ENCODE data around the gene SYNE1.

SYNE1 gene

GRCh38 chr6:152609125-152609670 is 28.0 kb downstream of the SYNE1 start:
- no peak for DNase-seq

GRCh38 chr6:152605941-152606340 is 31.2 kb downstream of the SYNE1 start:
- DNase-seq = no peak

GRCh38 chr6:152605342-152605741 is 31.8 kb downstream of the SYNE1 start:
- DNase-seq = no peak

- no peak for DNase-seq
Measured at GRCh38 chr6:152603911-152604310, 33.3 kb downstream of the SYNE1 start.

GRCh38 chr6:152600022-152600421 is 37.1 kb downstream of the SYNE1 start:
- DNase-seq = no peak

- DNase-seq = no peak
Measured at GRCh38 chr6:152598901-152599537, 38.1 kb downstream of the SYNE1 start.

GRCh38 chr6:152598421-152598820 is 38.7 kb downstream of the SYNE1 start:
- DNase-seq = no peak

- DNase-seq = no peak
Measured at GRCh38 chr6:152596726-152597125, 40.4 kb downstream of the SYNE1 start.

- DNase-seq = no peak
Measured at GRCh38 chr6:152595499-152595898, 41.7 kb downstream of the SYNE1 start.

GRCh38 chr6:152594701-152595100 is 42.5 kb downstream of the SYNE1 start:
- DNase-seq = no peak

- no peak for DNase-seq
Measured at GRCh38 chr6:152588456-152588855, 48.7 kb downstream of the SYNE1 start.

- no peak for DNase-seq
Measured at GRCh38 chr6:152587473-152587872, 49.7 kb downstream of the SYNE1 start.

- DNase-seq = no peak
Measured at GRCh38 chr6:152585236-152585635, 51.9 kb downstream of the SYNE1 start.

- DNase-seq = no peak
Measured at GRCh38 chr6:152583888-152584287, 53.3 kb downstream of the SYNE1 start.

- no peak for DNase-seq
Measured at GRCh38 chr6:152576525-152576924, 60.6 kb downstream of the SYNE1 start.

GRCh38 chr6:152575621-152576150 is 61.5 kb downstream of the SYNE1 start:
- no peak for DNase-seq

- DNase-seq = no peak
Measured at GRCh38 chr6:152575161-152575560, 62.0 kb downstream of the SYNE1 start.

- DNase-seq = no peak
Measured at GRCh38 chr6:152573762-152574161, 63.4 kb downstream of the SYNE1 start.

- DNase-seq = no peak
Measured at GRCh38 chr6:152572338-152573088, 64.6 kb downstream of the SYNE1 start.

- DNase-seq = no peak
Measured at GRCh38 chr6:152571943-152572337, 65.2 kb downstream of the SYNE1 start.

- DNase-seq = no peak
Measured at GRCh38 chr6:152571089-152571488, 66.1 kb downstream of the SYNE1 start.

- DNase-seq = no peak
Measured at GRCh38 chr6:152566103-152566875, 70.9 kb downstream of the SYNE1 start.

- no peak for DNase-seq
Measured at GRCh38 chr6:152563177-152563576, 74.0 kb downstream of the SYNE1 start.

Data from RPMI8226 (cell line).